C4-2B (cell line): Measurements from ENCODE around the gene GRB10.

Source experiments
- ZFX ChIP-seq: fragments of 450-650 bp; IDR thresholded peaks from 2 replicates; pipeline ENCODE4 v1.6.1; 2017
- TF ChIP-seq, protein P1 (sequence below): fragments of 450-650 bp; conservative IDR thresholded peaks from 2 replicates; pipeline ENCODE4 v1.5.1; 2017; ENCODE audit warnings: mild to moderate bottlenecking

DNA sequence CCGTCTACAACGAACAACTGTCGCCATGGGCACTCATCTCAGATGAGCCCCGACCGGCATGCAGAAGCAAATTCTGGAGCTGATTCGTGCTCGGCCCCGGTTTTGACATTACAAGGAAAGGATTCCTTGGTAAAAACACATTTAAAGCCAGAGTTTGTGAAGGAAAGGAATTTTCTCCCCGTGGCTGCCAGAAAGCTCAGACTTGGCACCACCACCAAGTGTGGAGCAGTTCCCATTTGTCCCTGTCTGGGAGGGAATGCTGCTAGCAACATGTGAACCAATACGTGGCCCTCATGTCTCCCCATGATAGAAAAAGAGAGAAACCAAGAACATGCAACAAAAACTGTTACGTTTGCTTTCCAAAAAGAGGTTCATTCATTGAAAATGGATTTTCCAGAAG, 162.3 kb downstream of the GRB10 start:
- TF ChIP-seq, protein P1, sequence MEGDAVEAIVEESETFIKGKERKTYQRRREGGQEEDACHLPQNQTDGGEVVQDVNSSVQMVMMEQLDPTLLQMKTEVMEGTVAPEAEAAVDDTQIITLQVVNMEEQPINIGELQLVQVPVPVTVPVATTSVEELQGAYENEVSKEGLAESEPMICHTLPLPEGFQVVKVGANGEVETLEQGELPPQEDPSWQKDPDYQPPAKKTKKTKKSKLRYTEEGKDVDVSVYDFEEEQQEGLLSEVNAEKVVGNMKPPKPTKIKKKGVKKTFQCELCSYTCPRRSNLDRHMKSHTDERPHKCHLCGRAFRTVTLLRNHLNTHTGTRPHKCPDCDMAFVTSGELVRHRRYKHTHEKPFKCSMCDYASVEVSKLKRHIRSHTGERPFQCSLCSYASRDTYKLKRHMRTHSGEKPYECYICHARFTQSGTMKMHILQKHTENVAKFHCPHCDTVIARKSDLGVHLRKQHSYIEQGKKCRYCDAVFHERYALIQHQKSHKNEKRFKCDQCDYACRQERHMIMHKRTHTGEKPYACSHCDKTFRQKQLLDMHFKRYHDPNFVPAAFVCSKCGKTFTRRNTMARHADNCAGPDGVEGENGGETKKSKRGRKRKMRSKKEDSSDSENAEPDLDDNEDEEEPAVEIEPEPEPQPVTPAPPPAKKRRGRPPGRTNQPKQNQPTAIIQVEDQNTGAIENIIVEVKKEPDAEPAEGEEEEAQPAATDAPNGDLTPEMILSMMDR: no peak
- no peak for TF ChIP-seq ZFX
